ENCODE data around the gene SEMA6A.

SEMA6A gene

DNA sequence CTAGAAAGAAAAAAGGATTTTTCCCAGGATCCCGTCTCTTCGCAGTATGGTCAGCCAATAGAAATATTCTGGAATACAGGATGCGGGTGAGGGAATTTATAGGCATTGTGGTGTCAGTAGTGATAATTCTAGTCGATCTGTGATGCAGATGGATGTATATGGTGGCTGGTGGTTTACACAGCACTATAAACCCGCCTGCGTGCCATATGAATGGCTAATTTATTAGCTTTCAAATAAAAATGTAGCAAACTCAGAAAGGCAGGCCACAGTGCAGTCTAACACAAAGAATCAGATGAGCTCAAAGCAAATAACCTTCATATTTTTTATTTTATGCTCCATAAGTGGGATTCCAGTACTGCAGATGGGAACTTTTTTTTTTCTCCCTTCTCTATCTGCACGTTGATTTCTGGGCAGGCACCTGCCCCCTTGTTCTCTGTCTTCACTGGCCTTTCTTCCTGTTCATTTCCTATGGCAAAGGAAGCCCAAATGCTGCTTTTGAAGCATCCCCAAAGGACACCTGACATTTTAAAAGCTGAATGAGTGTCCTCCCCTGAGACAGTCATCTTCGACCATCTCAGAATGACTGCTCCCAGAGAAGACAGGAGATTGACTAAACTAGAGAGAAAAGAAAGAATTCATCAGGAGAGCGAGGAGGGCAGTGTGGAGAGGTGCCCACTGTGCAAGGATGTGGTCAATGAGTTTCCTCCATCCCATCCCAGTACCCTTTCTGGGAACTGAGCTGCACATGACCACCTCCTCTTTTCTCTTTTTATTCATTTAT lies 52.1 kb downstream of the SEMA6A start:
- no peak for FAIRE-seq

DNA sequence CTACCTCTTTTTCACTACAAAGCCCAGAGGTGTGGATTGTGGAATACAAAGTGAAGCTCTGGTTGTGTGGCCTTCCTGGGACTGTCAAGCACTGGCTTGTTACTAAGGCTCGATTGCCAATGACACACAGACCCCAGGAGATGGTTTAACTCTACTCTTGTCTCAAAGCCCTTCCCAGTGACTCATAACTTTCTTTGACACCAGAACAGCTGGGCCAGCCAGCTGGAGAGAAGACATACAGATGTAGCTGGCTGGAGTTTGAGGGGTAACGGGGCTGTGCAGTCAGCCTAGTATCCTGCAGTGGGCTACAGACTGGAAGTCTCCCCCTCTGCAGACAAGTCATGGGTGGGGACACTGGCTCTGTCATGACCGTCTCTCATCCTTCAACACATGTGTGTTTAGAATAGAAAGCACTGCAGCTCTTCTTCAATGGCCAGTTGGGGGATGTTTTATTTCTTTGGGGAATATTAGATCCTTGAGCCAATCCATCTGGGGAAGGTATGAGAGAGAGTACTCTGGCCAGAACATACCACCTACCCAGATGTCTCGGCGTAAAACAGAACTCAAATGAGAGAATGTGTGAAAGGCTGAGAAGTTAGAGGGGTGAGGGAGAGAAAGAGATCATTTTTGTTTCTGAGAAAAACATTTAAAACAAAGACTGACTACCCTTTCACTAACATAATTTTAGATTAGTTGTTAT lies 53.3 kb downstream of the SEMA6A start:
- no peak for FAIRE-seq

DNA sequence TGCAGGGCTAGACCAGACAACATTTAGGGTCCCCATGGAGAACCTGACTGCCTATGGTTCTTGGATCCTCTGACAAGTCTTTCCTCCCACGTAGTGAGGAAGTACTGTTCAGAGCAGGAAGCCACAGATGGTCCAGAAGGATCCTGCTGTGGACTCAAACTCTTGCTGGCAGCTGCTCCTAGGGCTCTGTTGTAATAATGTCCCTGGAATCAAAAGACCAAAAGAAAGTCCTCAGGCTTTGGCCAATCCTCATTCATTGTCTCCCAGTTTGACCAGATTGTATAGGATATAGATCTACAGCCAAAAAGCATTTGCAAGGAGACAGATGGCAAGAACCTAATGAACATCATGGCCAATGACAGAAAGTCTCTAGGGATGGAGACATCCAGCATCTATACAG lies 53.9 kb downstream of the SEMA6A start:
- FAIRE-seq, result no peak

DNA sequence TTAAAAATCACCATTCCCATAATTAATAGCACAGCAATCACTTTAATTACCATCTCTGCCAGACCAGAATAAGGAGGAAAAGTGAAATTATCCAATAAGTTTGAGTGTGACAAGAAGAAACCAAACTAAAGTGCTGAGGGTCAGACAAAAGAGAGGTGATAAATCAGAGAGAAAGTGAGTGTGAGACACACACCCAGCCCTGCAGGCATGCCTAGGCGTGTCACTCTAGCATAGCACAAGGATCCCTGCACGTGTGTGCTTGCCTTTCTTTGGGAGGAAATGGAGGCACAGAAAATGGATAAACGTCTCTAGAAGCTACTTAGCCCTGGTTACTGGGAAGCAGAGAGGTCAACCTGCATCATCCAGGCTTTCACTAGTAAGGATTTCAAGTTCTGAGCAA lies 56.2 kb downstream of the SEMA6A start:
- no peak for FAIRE-seq

DNA sequence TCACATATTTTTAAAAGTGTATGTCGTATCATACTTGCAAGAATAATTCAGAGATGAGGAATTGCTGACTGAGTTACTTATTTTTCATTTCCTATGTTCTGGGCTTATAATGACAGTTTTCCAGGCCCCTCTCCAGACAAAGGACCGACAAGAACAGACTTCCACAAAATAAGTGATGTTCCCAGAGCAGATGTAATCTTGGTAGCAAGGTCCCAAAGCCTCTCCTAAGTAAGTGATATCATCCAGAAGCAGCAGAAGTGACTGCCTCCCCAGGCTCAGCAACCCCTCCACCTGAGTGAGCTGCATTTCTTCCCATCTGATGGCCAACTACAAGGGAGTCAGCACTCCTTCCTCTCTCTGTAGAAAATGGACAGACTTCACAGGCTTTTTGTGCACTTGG lies 57.1 kb downstream of the SEMA6A start:
- no peak for FAIRE-seq

DNA sequence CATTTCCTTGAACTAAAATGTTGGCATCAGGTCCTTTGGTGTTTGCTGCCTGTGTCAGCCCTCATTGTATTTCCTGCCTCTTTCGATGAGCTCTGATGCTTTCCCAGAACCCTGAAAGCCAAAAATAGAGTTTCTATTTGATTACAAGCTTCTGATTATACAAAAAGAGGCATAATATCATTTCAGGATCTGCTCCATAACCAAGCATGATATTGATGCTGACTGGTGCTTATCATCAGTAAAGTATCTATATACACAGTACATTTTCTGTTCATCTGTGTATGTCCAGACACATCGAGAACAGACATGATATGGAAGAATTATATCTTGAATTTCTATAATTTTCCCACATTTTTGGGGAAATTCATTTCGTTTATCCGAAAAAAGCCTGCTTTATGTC lies 58.6 kb downstream of the SEMA6A start:
- FAIRE-seq, result no peak

DNA sequence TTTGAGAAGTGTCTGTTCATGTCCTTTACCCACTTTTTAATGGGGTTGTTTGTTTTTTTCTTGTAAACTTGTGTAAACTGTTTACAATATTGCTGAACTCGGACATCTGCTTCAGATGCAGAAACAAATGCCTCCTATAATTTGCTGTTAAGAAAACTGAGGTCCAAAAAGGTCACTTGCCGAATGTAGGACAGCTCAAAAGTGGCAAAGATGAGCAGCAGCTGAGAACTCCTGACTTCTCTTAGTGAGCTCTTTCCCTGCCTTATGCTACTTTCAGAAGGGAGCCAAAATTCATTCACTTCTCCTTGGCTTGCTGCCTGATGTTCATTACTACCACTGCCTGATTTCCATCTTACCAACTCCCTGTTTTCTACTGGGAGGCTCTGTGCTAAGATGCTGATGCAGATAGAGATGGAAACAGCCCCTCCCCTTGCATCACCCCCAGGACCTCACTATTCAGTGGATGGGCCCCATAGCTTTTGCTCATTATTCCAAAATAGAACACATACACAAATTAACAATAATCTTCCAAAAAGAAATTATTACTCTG lies 60.1 kb downstream of the SEMA6A start:
- no peak for FAIRE-seq

DNA sequence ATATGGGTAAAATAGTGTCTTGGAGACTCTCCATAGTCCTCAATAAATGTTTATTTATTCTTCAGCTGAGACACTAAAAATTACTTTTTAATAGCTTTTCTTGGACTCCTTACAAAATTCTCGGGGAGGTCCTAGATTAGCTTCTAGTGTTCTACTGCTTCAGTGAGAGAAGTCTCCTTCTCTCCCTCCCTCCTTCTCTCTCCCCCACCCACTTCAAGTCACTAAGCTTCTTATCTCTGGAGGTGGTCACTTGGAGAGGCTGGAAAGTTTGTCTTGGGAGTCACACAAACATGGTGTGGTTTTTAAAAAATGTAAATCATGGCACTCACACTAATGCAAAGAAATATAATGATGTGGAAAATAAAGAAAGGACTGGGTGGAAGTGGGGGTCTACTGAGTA lies 64.1 kb downstream of the SEMA6A start:
- FAIRE-seq, result no peak

DNA sequence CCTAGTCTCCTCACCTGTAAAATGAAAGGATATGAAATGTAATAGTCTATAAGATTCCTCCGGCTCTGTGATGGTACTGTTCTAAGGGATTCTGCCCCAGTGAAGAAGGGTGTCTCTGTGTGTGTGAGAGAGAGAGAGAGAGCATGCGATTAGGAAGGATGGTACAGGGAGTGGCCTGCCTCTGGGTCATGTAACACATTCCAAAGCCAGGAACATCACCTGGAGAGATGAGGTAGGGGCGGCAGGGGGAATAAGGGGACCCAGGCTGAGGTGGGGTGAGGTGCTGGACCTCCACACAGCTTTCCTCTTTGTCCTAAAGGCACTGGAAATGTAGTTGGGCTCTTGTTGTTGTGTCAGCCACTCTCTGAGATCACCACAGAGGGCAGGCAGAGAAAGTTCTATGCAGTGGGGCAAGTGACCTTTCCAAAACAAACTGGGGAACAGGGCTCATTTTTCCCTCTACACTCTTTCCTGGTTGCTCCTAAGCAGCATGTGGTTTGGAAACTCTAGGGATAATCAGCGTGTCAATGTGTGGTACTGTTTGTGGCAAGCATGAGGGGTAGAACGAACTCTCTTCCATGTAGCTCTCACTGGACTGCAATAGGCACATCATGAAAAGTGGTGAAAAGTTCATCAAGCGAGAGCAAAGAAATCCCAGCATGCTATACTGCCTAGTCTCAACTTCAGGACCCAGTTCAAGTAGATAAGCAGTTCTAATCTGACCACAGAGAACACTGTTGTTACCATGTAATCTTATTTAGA lies 65.0 kb downstream of the SEMA6A start:
- FAIRE-seq, result no peak

DNA sequence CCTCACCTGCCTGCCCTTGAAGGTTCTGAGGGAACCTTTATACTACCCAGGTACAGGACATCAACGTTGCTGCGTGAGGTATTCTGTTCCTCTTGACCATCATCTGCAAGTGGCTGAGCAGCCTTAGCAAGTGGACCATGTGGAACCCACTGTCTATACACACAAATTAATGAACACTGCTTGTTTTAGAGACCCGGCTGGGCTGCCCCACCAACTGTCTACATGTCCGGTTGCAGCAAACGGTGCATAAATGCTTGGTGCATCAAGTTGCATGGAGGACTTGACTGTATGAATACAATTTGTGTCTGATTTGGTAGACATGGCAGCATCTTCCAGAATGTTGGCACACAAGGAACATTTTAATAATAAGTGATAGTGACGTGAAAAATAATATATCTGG lies 65.8 kb downstream of the SEMA6A start:
- FAIRE-seq, result no peak

DNA sequence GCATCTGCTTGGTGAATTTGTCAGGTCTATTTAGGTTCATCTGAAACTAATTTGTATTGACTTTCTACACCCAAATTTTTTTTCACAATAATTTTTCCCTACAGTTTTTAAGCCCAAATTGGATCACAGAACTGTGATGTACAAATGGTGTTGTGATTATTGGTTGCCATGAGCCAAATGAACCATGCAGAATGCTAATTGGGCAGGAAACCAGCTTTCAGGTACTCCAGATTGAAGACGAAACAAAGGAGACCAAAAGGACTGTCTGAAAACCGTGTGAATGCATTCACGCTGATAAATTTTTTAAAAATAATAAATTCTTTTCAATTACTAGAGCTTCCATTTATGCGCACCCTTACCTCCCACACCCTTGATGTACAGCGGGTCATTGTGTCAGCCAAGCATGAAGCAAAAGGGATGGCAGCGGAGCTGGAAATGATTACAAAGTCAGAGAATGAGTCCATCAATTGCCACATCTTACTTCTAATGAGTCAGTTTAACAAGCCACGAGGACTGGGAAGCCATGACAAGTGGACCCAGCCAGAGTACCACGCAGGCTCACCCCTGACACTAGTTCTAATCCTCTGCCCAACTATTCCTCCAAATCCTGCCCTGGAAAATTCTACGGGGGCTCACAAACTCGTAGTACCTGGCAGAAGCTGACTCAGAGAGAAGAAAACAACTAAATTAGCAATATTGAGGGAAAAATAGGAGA lies 66.5 kb downstream of the SEMA6A start:
- no peak for FAIRE-seq

DNA sequence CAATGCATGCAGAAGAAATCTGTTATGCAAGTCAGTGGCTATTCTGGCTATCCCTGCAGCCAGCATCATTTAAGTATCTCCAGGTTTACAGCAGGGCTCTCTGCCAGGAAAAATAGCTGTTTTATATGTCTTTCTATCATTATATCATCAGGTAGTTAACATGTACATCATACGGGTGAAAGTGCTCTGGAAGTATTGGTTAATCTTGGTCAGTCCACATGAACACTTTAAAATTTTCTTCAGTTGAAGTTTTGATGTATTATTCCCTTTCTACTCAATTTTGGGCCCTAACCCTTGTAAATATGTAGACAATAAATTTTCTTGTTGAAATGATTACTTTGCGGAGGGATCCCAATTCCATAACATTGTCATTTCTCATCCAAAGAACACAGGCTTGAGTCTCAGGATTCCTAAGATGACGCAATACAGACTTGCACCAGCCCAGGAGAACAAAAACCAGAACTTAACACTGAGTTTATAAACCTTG lies 67.5 kb downstream of the SEMA6A start:
- FAIRE-seq, result no peak

DNA sequence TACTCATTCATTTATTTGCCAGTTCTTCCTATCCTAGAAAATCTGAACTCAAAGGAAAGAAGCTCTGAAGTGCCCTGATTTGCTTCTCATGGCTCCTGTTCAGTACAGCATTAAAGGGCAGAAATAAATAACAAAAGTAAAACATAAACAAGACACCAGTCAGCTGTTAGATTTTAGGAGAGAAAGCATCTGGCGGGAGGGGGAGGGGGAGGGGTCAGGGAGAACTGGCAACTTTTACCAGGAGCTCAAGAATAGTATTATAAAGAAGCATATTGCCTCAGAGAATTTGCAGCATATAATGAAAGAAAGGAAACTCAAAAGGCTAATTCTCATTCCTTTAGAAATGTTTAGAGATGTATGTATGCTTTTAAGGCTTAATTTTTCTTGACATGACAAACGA lies 68.1 kb downstream of the SEMA6A start:
- no peak for FAIRE-seq

DNA sequence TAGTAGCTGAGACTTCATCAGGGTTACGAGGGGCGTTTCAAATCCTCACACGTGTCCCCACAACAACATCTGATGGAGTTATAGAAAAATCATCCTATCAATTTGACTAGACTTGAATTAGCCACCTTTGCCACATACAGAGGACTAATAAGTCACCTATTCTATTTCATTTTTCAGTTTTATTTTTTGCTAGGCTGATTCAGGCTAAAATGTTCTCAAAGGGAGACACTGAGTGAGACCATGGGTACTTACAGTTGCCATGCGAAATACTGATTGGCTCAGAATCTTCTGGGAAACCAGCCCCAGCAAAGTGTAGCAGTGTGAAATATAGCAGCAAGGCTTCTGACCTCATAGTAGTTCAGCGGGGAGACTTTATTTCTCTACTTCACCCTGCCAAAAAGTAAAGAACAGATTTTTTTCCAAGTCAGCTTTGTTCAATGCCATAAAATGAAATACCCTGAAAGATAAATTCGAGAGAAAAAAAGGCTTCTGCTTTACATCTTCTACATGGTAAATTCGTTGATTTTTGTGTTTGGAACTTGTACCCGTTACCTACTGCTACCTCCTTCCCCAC lies 69.9 kb downstream of the SEMA6A start:
- no peak for FAIRE-seq

DNA sequence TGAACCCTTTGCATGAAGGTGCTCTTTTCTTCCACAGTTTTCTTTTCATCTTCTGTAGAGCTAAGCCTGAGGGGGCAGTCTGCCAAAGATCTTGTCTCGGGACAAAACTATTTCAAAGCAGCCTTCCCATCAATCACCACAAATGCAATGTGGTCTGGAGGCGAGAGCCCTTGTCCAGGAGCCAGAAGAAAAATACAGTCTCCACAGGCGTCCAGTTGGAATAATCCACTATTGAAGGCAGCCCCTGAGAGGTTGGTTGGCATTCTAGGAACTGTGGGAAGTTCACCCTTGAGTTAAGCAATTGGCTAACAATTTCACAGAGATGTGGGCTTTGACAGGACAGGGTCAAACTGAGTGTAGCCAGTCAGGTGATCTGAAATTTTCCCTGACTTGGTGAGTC lies 72.0 kb downstream of the SEMA6A start:
- FAIRE-seq, result no peak

DNA sequence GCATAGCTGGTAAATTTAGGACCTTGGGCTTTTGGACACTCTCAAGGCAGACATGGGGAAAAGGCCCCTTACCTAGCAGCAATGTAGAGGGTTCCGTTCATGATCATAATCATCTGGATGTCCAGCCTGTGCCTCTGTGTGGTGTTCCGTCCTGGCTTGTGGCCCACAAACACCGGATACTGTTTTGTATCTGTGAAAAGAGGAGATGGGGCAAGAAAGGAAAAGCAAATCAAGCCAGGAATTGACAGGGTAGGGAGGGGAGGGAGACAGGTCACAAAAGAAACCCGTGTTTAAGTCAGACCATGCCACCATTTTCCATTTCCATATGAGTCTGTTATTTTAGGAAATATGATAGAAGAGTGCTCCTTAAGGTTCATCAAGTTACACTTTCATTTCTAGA lies 72.5 kb downstream of the SEMA6A start:
- FAIRE-seq, result no peak

DNA sequence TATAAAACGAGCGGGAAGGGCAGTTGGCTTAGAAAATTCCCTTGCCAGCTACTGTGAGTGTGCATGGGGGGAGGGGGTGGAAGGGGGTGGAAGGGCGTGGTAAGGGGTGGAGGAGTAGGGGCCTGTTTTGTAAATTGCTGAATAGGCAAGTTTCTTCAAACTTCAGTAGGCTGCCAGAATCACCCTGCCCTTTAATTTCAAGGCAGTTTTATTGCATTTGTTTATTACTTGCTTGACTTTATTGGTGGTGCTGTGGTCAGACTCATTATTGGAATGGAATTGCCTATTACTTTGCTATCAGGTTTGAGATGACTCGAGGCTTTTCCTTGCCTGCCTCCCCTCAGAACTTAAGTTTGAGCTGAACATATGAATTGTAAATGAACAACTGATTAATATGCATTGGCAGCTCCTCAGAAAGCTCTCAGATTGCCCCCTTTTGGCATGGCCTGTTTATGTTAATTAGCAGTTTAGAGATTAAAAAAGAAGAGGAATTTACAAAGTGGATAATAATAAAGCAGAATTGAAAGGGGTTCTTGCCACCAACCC lies 76.0 kb downstream of the SEMA6A start:
- no peak for FAIRE-seq

DNA sequence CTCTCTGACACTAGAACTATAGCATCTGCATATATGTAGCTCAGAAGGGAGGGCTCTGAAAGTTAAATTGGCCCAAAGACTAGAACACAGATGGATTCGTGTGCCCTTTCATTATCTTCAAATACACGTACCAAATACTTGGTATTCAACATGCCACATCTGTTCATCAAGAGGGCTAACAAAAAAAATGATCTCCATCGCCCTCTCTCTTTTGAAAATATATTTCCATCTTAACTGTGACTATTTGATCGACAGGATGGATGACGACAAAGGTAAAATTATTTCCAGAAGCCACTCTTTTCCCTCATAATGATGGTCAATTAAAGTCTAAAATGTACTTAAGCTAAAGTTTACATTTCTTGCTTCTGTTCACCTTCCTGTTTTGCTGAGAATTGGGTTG lies 77.0 kb downstream of the SEMA6A start:
- FAIRE-seq, result no peak

DNA sequence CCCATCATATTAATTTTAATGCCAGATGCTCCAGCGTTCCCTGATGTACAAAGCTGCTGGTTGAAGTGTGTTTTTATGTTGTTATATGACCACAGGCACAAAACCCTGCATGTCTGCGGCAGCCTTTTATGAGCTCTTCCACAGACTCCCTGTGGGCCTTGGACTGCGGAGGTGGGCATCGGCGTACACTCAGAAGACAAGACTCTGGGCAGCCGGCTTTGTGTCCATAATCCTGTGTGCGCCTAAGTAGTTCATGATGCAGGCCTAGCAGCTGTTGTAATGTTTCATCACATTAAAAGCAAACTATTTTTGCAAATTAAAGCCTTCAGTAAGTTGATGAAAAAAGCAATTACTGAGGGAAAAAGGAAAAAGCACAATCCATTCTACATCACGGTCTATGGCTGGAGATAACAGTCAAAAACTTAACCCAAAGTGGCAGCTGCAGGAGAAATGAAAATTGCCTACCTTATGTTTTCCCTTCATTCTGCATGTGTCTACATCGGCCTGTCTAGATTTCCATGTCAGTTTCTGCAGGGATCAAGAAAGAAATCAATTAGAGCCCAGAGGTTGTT lies 78.8 kb downstream of the SEMA6A start:
- FAIRE-seq, result no peak

DNA sequence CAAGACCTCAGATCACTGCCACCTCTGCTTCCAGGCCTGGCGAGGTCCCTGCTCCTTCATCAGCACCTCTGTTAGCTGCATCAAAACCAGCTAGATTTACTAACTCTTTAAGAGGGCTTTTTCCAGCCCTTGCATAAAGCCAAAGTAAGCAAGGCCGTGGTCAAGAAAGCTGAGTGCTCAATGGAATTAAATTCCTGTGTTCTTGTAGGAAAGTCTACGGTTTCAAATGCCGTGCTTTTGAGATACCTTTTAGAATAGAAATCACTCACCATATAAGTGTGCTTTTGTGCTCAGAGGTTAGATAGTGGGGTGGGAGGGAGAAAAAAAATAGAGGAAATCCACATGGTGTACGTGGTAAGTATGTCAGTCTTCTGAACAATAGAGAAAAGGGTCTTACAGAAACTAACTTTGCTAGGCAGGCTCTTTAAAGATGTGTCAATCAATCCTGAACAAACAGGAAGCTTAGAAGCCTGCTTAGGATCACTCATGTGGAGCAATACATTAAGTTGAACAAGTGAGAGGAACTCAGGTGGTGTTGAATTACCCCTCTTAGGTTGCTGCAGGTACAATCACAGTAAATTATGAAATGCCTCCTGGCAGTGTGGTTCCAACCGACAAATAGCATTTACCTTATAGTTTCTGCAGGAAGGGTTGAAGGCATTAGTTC lies 79.7 kb downstream of the SEMA6A start:
- no peak for FAIRE-seq

DNA sequence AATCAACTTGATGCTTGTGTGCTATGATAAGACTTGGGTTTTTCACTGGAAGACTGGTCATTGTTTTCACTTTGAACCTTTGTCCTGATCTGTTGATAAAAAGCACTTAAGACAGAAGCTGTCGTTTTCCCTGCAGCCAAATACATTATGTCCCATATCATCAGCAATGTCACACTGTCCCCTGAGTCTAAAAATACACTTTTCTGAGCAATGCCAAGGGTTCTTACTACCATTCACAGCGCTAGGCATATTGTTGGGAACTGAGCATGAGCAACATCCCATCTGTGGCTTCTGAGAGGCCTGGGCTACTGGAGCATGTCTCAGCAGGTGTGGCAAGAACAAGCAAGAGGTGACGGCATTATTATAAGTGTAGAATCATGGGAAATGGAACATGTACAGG lies 81.8 kb downstream of the SEMA6A start:
- FAIRE-seq, result no peak
